ENCODE results near the gene ST3GAL3. TPM values are rescaled to one million over a fixed set of nuclear protein-coding genes. Genes with fewer than 3 reads are reported as not detected.

The ST3GAL3 gene
- total and polyA plus RNA-seq, 2 of the 13 experiments (the other 11 are each of a cell fraction or from before 2014, with no cell fraction given): 5.1 to 8.1 TPM

GRCh38 chr1:43947061-43947873 is 239.9 kb downstream of the ST3GAL3 start (continued):
- TF ChIP-seq SKIL (CRISPR knock-in tag; IDR thresholded peaks at IDR 0.05; ENCODE audit: borderline replicate concordance) (no peak), PLRG1 (conservative IDR thresholded peaks at IDR 0.05) (no peak), ZBTB25 (CRISPR knock-in tag; IDR thresholded peaks at IDR 0.05) (no peak), ZNF720 (CRISPR knock-in tag; IDR thresholded peaks at IDR 0.05) (no peak), ZNF34 (CRISPR knock-in tag; IDR thresholded peaks at IDR 0.05; ENCODE audit: borderline replicate concordance) (no peak), ATAD3A (CRISPR knock-in tag; IDR thresholded peaks at IDR 0.05) (no peak), ZNF713 (CRISPR knock-in tag; IDR thresholded peaks at IDR 0.05) (no peak), GABPA (IDR thresholded peaks at IDR 0.05; ENCODE audit: low read depth, low read length) (no peak), GABPA (CRISPR knock-in tag; IDR thresholded peaks at IDR 0.05; ENCODE audit: low read depth) (no peak), MXD1 (CRISPR knock-in tag; IDR thresholded peaks at IDR 0.05) (no peak), NKX3-1 (CRISPR knock-in tag; IDR thresholded peaks at IDR 0.05) (no peak), BHLHE40 (IDR thresholded peaks at IDR 0.05; ENCODE audit: low read length) (no peak), ZNF530 (CRISPR knock-in tag; IDR thresholded peaks at IDR 0.05; ENCODE audit: low read depth) (no peak), AFF4 (CRISPR knock-in tag; IDR thresholded peaks at IDR 0.05) (no peak), MYNN (CRISPR knock-in tag; IDR thresholded peaks at IDR 0.05; ENCODE audit: low read depth) (no peak), ZNF83 (CRISPR knock-in tag; IDR thresholded peaks at IDR 0.05; ENCODE audit: borderline replicate concordance) (0 out of 2 replicates have a peak, but pooled peaks have one; percentile 94), TFDP2 (CRISPR knock-in tag; IDR thresholded peaks at IDR 0.05) (no peak), SOX5 (CRISPR knock-in tag; IDR thresholded peaks at IDR 0.05; ENCODE audit: borderline replicate concordance) (no peak), HOXA3 (CRISPR knock-in tag; IDR thresholded peaks at IDR 0.05) (no peak), NCOA5 (CRISPR knock-in tag; IDR thresholded peaks at IDR 0.05) (no peak), ZNF567 (CRISPR knock-in tag; IDR thresholded peaks at IDR 0.05; ENCODE audit: borderline replicate concordance) (0 out of 2 replicates have a peak, but pooled peaks have one; percentile 23), EP300 (IDR thresholded peaks at IDR 0.05; ENCODE audit: low read depth in 2 of 2, low read length in 2 of 2) (no peak), EP300 (CRISPR knock-in tag; IDR thresholded peaks at IDR 0.05; ENCODE audit: borderline replicate concordance) (no peak)

Data from HepG2 (cell line).